HFF-Myc (cell line): Measurements from ENCODE around the gene TNFRSF12A.

Experiments
- DNase-seq: peaks from one replicate; pipeline ENCODE4 v3.0.0-alpha.2; 2011; ENCODE audit warnings: low read depth; ENCODE audit errors: extremely low read depth
- H3K4me3 ChIP-seq: replicated peaks from 2 replicates; pipeline ENCODE4 v1.5.1; 2011; ENCODE audit warnings: low read depth, mild to moderate bottlenecking, control low read depth, low read length
- TF ChIP-seq, protein P1 (sequence below): IDR thresholded peaks from 2 replicates; pipeline ENCODE4 v1.5.1; 2012; ENCODE audit warnings: mild to moderate bottlenecking, low read depth, low read length, control low read depth; ENCODE audit errors: missing control alignments

TNFRSF12A gene

DNA sequence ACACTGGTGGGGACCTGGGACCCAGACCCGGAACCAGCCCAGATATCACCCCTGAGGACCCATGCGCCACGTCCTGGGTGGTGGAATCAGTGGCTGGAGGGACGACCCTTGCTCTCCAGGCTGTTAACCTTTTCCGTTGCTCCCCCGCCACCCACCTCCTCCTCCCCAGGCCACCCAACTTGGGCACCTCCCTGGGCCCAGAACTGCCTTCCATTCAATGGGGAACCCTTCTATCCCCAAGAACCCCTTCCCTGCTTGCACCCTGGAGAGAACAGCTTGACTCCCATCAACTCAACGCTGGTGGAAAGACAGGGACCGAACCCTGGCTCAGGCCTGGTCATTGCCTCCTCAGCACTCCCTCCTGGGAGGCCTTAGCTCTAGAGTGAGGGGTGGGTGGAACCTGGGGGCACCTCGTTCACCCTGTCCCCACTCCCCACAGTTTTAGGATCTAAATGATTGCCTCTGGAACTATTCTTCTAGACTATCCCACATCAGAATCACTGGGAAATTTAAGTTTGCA, 39.6 kb downstream of the TNFRSF12A start:
- DNase-seq: no peak
- TF ChIP-seq, protein P1, sequence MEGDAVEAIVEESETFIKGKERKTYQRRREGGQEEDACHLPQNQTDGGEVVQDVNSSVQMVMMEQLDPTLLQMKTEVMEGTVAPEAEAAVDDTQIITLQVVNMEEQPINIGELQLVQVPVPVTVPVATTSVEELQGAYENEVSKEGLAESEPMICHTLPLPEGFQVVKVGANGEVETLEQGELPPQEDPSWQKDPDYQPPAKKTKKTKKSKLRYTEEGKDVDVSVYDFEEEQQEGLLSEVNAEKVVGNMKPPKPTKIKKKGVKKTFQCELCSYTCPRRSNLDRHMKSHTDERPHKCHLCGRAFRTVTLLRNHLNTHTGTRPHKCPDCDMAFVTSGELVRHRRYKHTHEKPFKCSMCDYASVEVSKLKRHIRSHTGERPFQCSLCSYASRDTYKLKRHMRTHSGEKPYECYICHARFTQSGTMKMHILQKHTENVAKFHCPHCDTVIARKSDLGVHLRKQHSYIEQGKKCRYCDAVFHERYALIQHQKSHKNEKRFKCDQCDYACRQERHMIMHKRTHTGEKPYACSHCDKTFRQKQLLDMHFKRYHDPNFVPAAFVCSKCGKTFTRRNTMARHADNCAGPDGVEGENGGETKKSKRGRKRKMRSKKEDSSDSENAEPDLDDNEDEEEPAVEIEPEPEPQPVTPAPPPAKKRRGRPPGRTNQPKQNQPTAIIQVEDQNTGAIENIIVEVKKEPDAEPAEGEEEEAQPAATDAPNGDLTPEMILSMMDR: no peak
- peak overlapping the region; percentile 76 for H3K4me3 ChIP-seq

DNA sequence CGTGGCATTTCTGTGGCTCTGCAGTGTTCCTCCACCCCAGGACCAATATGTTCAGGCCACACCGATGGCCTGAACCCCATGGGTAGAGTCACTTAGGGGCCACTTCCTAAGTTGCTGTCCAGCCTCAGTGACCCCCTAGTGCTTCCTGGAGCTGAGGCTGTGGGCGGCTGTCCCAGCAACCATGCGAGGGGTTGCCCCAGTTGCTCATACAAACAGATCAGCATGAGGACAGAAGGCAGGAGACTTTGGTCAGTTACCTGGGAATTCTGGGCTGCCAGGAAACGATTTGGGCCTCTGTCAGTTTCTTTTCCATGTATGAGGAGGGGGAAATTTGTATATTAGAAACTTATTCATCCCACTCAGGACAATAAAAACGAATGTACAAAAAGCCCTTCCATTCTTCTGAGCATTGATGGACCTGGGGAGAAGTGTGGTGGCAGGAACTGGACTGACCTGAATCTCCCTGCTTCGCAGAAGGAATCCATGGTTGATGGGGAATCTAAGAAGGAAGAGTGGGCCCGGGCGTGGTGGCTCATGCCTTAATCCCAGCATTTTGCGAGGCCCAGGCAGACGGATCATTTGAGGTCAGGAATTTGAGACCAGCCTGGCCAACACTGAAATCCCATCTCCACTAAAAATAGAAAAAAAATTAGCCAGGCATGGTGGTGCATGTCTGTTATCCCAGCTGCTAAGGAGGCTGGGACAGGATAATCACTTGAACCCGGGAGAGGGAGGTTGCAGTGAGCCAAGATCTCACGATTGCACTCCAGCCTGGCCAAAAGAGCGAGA, 40.4 kb downstream of the TNFRSF12A start:
- no peak overlapping the region for H3K4me3 ChIP-seq
- TF ChIP-seq, protein P1: no peak
- no peak for DNase-seq

DNA sequence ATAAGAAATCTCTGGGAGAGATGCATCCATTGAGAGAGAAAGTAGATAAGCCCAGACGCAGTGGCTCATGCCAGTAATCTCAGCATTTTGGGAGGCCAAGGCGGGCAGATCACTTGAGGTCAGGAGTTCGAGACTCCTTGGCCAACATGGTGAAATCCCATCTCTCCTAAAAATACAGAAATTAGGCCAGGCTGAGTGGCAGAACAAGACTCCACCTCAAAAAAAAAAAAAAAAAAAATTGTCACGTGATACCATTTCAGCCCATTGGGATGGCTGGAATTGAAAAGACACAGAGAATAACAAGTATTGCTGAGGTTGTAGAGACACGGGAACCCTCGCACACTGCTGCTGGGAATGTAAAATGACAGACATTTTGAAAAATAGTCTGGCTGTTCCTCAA, 42.4 kb downstream of the TNFRSF12A start:
- DNase-seq: no peak
- H3K4me3 ChIP-seq: no peak overlapping the region
- TF ChIP-seq, protein P1: no peak

DNA sequence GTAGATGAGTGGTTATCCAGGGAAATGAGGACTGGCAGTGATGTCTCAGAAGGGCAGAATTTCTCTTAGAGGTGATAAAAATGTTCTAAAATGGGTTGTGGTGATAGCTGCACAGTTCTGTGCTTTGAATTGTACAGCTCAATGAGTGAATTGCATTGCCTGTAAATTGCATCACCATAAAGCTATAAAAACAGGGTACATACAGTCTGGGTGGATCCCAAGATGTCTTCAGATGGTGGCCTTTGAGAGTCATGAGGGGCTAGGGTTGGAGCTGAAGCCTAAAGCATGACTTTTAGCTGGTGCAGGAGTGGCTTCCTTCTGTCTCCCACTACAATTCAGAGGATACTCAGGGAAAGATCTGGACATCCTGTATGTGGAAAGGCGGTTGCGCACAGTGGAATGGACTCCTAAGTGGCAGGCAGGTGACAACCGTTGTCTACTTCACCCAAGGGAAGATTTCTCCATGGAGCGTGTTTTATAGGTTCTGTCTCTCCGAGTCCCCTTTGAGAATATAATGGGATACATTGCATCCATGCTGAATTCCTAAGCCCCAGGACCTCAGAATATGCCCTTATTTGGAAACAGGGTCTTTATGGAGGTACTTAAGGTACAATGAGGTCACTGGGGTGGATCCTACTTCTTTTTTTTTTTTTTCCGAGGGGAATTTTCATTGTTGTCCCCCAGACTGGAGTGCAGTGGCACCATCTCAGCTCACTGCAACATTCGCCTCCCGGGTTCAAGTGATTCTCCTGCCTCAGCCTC, 43.6 kb downstream of the TNFRSF12A start:
- H3K4me3 ChIP-seq: no peak overlapping the region
- TF ChIP-seq, protein P1: no peak
- DNase-seq: no peak

DNA sequence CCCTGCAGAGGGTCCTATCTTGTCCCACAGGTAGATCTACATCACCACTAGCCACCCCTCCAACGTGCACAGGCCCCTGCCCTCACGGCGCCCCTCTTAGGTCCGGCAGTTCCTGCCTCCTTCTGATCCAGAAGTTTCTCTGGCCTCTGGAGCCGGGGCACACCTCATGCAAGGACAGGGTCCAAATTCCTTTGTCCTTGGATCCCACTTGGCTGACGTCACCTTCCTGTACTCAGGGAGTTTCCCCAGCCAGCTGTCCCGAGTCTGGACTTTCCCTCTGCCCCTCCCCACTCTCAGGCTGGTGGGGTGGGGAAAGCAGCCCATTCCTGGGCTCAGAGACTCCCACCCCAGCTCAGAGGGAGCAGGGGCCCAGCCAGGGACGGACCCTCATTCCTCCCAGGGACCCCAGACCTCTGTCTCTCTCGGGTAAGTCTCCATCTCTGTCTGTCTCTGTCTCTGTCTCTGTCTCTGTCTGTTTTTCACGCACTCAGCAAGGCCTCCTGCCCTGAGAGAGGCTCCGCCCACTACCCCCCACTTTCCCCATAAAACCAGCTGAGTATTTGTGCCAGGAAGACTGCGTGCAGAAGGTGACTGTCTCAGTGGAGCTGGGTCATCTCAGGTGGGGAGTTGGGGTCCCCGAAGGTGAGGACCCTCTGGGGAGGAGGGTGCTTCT, 45.0 kb downstream of the TNFRSF12A start, which contains the start of gene IL32:
Gene IL32 (plus strand): TSS at position 572 of the 673 bp plus-strand sequence. CDS start 172 bp downstream, outside the sequence.
- peak within 1 kb of the TSS; percentile 30 for H3K4me3 ChIP-seq
- TF ChIP-seq, protein P1: no peak
- peak; percentile 36 for DNase-seq

DNA sequence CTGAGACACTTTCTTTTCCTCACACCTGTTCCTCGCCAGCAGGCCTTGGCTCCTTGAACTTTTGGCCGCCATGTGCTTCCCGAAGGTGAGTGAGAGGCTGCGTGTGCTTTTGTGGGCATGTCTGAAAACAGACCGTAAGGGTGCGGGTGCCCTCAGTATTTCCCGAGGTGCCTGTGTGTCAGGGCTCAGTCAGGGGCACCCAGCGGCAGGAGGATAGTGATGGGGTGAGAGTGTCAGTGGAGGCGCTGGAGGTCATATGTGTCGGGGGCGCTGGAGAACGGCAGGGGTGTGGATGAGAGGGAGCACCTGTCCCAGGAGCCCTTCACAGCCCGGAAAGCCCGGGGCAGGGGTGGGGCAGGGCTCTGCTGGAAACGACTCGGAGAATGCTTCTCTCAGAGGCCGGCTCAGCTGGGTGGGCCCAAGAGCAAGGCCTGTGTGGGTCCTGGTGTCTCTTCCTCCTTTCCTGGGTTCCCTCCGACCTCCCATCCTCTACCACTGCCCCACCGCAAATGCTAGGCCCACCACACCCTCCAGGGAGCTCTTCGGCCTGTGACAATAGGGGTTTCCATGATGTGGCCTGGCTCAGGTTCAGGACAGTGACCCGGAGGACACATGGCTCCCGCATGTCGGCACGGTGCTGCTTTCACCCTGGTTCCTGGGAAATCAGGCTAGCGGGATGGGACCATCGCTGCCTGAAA, 45.7 kb downstream of the TNFRSF12A start:
- H3K4me3 ChIP-seq: peak overlapping the region; percentile 30
- TF ChIP-seq, protein P1: no peak
- no peak for DNase-seq
